ENCODE results near the gene PCNT.

Gene PCNT

GRCh38 chr21:46486481-46487126 is 162.6 kb downstream of the PCNT start:
- no peak for DNase-seq

- no peak for DNase-seq
Measured at GRCh38 chr21:46489162-46489663, 165.3 kb downstream of the PCNT start.

- no peak for DNase-seq
Measured at GRCh38 chr21:46489800-46490199, 165.8 kb downstream of the PCNT start.

GRCh38 chr21:46491553-46491952 is 167.6 kb downstream of the PCNT start:
- no peak for DNase-seq

GRCh38 chr21:46492851-46493250 is 168.9 kb downstream of the PCNT start:
- DNase-seq = no peak

- DNase-seq = no peak
Measured at GRCh38 chr21:46493828-46494227, 169.9 kb downstream of the PCNT start.
